GM21360 (cell line): ENCODE measurements around the gene OR14I1.

Experiments
- ATAC-seq: cut with Tn5 transposase; IDR thresholded peaks from one replicate; pipeline ENCODE4 v1.9.1; 2021; ENCODE audit warnings: mild to moderate bottlenecking, moderate library complexity; ENCODE audit not compliant: unreplicated experiment

Gene OR14I1

GRCh38 chr1:248702714-248703113 lies at the start of gene OR14I1:
TSS of gene OR14I1 (minus strand) at chr1:248702766.
- no peak for ATAC-seq

GRCh38 chr1:248751635-248752034 lies 49.1 kb upstream of the OR14I1 start:
- ATAC-seq, result no peak

GRCh38 chr1:248751142-248751541 lies 48.6 kb upstream of the OR14I1 start:
- ATAC-seq, result no peak

GRCh38 chr1:248750496-248750895 lies 47.9 kb upstream of the OR14I1 start:
- ATAC-seq, result no peak

- ATAC-seq, result no peak
Measured at GRCh38 chr1:248748211-248748610, 45.6 kb upstream of the OR14I1 start.

- ATAC-seq, result no peak
Measured at GRCh38 chr1:248740876-248741275, 38.3 kb upstream of the OR14I1 start.

- no peak for ATAC-seq
Measured at GRCh38 chr1:248739572-248740205, 37.1 kb upstream of the OR14I1 start.

GRCh38 chr1:248737457-248737856 lies 34.9 kb upstream of the OR14I1 start:
- no peak for ATAC-seq

- no peak for ATAC-seq
Measured at GRCh38 chr1:248736977-248737376, 34.4 kb upstream of the OR14I1 start.

- no peak for ATAC-seq
Measured at GRCh38 chr1:248733566-248733965, 31.0 kb upstream of the OR14I1 start.

GRCh38 chr1:248730507-248731335 lies 28.2 kb upstream of the OR14I1 start:
- no peak for ATAC-seq

GRCh38 chr1:248714248-248714647 lies 11.7 kb upstream of the OR14I1 start:
- no peak for ATAC-seq

- ATAC-seq, result no peak
Measured at GRCh38 chr1:248710305-248710900, 7.8 kb upstream of the OR14I1 start.

- no peak for ATAC-seq
Measured at GRCh38 chr1:248704606-248705005, 2.0 kb upstream of the OR14I1 start.

GRCh38 chr1:248703674-248704073 lies 1.1 kb upstream of the OR14I1 start:
- ATAC-seq, result no peak

GRCh38 chr1:248699099-248699498 lies 3.5 kb downstream of the OR14I1 start:
- no peak for ATAC-seq

- ATAC-seq, result no peak
Measured at GRCh38 chr1:248697907-248698306, 4.7 kb downstream of the OR14I1 start.

GRCh38 chr1:248696774-248697173 lies 5.8 kb downstream of the OR14I1 start:
- no peak for ATAC-seq

GRCh38 chr1:248696261-248696660 lies 6.3 kb downstream of the OR14I1 start:
- ATAC-seq, result no peak

- no peak for ATAC-seq
Measured at GRCh38 chr1:248695451-248696132, 7.0 kb downstream of the OR14I1 start.

GRCh38 chr1:248691567-248692155 lies 10.9 kb downstream of the OR14I1 start:
- ATAC-seq, result no peak
